ENCODE results near the gene KRT38. TPM values are rescaled to one million over a fixed set of nuclear protein-coding genes. Genes with fewer than 3 reads are reported as not detected.
A peak's percentile ranks its signal among the peaks of the same experiment; 100 is the strongest.

KRT38 gene
- not detected for total RNA-seq

DNA sequence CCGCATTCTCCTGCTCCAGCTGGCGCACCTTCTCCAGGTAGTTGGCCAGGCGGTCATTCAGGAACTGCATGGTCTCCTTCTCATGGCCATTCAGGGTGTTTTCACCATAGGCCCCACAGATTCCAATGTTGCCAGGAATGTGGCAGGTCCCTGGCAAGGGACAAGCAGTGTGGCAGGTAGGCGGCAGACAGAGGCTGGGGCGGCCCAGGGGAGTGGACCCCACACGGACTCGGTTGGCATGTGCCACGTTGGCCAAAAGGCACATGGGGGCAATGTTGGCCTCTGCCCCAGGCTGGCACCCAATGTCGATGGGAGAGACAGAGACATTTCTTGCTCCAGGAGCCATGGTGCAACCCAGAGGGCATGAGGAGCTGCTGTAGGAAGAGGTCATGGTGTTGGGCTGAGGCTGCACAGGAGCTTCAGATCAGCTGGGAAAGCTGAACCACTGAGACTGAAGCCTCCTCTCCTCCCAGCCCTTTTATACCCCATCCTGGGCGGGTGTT, at the start of gene KRT38:
Gene KRT38, minus strand, starts transcription at position 453 of the 503 bp plus-strand sequence. Its CDS starts 62 bp downstream, at position 391.
- ChIA-PET CTCF (no interaction called here), POLR2A (interaction anchor here (0.6 kb wide), 1 partner anchor 567 kb away, joined by 4 read pairs; no protein-coding TSS in a partner anchor)
- H3K27ac Mint-ChIP-seq, result no peak within 1 kb of the TSS
- no peak for ATAC-seq
- H3K9me3 Mint-ChIP-seq, result no peaks in the 10 kb centered on the region
- no peaks in the 10 kb centered on the region for H3K36me3 Mint-ChIP-seq (ENCODE audit: low read depth)
- TF ChIP-seq, protein P1, sequence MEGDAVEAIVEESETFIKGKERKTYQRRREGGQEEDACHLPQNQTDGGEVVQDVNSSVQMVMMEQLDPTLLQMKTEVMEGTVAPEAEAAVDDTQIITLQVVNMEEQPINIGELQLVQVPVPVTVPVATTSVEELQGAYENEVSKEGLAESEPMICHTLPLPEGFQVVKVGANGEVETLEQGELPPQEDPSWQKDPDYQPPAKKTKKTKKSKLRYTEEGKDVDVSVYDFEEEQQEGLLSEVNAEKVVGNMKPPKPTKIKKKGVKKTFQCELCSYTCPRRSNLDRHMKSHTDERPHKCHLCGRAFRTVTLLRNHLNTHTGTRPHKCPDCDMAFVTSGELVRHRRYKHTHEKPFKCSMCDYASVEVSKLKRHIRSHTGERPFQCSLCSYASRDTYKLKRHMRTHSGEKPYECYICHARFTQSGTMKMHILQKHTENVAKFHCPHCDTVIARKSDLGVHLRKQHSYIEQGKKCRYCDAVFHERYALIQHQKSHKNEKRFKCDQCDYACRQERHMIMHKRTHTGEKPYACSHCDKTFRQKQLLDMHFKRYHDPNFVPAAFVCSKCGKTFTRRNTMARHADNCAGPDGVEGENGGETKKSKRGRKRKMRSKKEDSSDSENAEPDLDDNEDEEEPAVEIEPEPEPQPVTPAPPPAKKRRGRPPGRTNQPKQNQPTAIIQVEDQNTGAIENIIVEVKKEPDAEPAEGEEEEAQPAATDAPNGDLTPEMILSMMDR (IDR thresholded peaks at IDR 0.05), result no peak
- no peak for DNase-seq
- intact Hi-C loops (cut with micrococcal nuclease), result no loop called here
- H3K4me1 Mint-ChIP-seq (ENCODE audit: low read depth), result no peaks in the 10 kb centered on the region
- no peak within 1 kb of the TSS for H3K4me3 Mint-ChIP-seq
- peaks cover 4% of the 10 kb centered on the region for H3K27me3 Mint-ChIP-seq

DNA sequence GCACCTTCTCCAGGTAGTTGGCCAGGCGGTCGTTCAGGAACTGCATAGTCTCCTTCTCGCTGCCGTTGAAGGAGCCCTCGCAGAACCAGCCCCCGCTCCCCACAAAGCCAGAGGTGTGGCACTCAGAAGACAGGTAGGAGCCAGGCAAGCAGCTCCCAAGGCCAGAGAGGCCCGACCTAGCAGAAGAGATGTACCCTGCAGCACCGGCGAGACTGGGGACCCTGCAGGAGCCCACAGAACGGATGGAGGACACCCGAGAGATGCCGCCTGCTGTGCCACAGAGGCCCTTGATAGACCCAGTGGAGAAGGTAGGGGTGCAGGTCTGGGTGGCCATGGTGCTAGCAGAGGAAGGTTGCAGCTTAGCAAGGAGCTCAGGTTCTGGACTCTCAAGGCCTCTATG, 48.7 kb upstream of the KRT38 start, which contains the start of gene KRT36:
Gene KRT36, minus strand, starts transcription at position 380 of the 400 bp plus-strand sequence. Its CDS starts 46 bp downstream, at position 334.
- Mint-ChIP-seq H3K36me3 (ENCODE audit: low read depth) (no peaks in the 10 kb centered on the region), H3K4me3 (no peak within 1 kb of the TSS), H3K4me1 (ENCODE audit: low read depth) (peaks cover 2% of the 10 kb centered on the region), H3K27me3 (peaks cover 2% of the 10 kb centered on the region), H3K9me3 (no peaks in the 10 kb centered on the region), H3K27ac (no peak within 1 kb of the TSS)
- intact Hi-C loops (cut with micrococcal nuclease), result no loop called here
- TF ChIP-seq, protein P1 (IDR thresholded peaks at IDR 0.05), result no peak
- ChIA-PET POLR2A (no interaction called here), CTCF (interaction anchor here (3.6 kb wide), 2 partner anchors 159 to 173 kb away, joined by 13 to 14 read pairs; no protein-coding TSS in a partner anchor)
- no peak for ATAC-seq
- no peak for DNase-seq

DNA sequence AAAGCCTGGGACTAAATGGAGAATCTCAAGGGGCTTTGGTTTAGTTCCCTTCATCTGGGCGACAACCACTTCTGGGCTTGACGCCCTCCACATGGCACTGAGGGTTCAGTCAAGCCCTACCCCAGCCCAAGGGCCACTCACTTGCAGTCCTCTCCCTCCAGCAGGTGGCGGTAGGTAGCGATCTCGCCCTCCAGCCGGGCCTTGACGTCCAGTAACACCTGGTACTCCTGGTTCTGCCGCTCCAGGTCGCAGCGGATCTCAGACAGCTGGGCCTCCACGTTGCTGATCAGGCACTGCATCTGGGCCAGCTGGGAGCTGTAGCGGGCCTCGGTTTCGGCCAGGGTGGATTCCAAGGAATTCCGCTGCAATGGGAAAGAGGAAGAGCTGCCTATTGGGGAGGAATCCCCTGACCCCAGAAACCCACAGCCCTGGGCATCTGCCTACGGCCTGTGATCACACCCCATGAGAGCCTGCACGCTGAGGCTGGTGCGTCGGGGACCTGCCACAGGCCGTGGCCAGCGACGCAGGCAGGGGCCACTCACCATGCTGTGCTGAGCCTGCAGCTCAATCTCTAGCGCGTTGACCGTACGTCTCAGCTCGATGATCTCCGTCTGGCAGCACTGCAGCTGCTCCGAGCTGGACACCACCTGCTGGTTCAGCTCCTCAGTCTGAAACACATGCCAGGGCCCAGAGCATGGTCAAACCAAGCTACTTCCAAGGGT, 46.2 kb upstream of the KRT38 start:
- ATAC-seq (no peak), DNase-seq (peak; percentile 61)
- TF ChIP-seq, protein P1 (IDR thresholded peaks at IDR 0.05), result peak; percentile 56
- Mint-ChIP-seq H3K9me3 (no peaks in the 10 kb centered on the region), H3K4me3 (no peak overlapping the region), H3K4me1 (ENCODE audit: low read depth) (peaks cover 2% of the 10 kb centered on the region), H3K27ac (no peak overlapping the region), H3K36me3 (ENCODE audit: low read depth) (no peaks in the 10 kb centered on the region), H3K27me3 (peaks cover 2% of the 10 kb centered on the region)
- intact Hi-C loops (cut with micrococcal nuclease), result no loop called here
- ChIA-PET CTCF (interaction anchor here (1.1 to 3.6 kb wide), 7 partner anchors 9 to 176 kb away, joined by 3 to 14 read pairs (median 9); no protein-coding TSS in a partner anchor), POLR2A (no interaction called here)

DNA sequence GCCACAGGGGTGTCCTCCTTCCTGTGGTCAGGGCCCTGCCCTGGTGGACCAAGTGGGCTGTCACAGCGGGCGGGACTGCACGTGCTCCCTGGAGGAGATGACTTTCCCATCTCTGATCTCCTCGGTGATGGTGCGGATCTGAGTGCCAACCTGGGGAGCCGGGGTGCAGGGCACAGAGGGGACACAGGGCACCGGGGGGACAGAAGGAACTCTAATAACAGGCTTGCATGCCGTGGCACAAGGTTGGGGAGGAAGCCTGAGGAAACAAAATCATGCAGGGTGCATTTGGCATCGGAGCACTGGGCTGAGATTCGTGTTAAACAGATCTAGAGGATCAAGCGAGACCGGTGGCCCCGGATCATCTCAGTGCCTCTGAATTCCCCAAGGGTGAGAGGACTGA, 45.5 kb upstream of the KRT38 start:
- H3K36me3 Mint-ChIP-seq (ENCODE audit: low read depth), result no peaks in the 10 kb centered on the region
- ATAC-seq (no peak), DNase-seq (no peak)
- no peaks in the 10 kb centered on the region for H3K9me3 Mint-ChIP-seq
- TF ChIP-seq, protein P1 (IDR thresholded peaks at IDR 0.05), result no peak
- ChIA-PET CTCF (interaction anchor here (1.1 to 3.6 kb wide), 6 partner anchors 10 to 177 kb away, joined by 3 to 14 read pairs (median 8); no protein-coding TSS in a partner anchor), POLR2A (no interaction called here)
- H3K4me3 Mint-ChIP-seq, result no peak overlapping the region
- H3K27ac Mint-ChIP-seq, result no peak overlapping the region
- intact Hi-C loops (cut with micrococcal nuclease), result no loop called here
- H3K27me3 Mint-ChIP-seq, result peaks cover 2% of the 10 kb centered on the region
- peaks cover 2% of the 10 kb centered on the region for H3K4me1 Mint-ChIP-seq (ENCODE audit: low read depth)

All from activated CD8-positive, alpha-beta T cell treated with anti-CD3 and anti-CD28 coated beads for 36 hours (primary cell).